ENCODE results near the gene YEATS2.
"Not testable (repeated sequence)": the region's sequence is repeated elsewhere in the genome, so short reads cannot be mapped to it uniquely, and the experiment has no call there.

Gene YEATS2

GRCh38 chr3:183718012-183718411, 20.4 kb downstream of the YEATS2 start:
- DNase-seq: no peak

DNA sequence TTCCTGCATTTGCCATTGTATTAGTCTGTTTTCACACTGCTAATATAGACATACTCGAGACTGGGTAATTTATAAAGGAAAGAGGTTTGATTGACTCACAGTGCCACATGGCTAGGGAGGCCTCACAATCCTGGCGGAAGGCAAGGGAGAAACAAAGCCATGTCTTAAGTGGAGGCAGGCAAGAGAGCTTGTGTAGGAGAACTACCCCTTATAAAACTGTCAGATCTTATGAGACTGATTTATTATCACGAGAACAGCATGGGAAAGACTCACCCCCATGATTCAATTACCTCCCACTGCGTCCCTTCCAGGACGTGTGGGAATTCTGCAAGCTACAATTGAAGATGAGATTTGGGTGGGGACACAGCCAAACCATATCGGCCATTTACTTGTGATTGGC, 27.8 kb downstream of the YEATS2 start:
- no peak for DNase-seq

GRCh38 chr3:183728204-183728603, 30.6 kb downstream of the YEATS2 start:
- DNase-seq: no peak

- DNase-seq: no peak
Measured at GRCh38 chr3:183730361-183730760, 32.8 kb downstream of the YEATS2 start.

- DNase-seq: no peak
Measured at GRCh38 chr3:183731611-183732010, 34.0 kb downstream of the YEATS2 start.

DNA sequence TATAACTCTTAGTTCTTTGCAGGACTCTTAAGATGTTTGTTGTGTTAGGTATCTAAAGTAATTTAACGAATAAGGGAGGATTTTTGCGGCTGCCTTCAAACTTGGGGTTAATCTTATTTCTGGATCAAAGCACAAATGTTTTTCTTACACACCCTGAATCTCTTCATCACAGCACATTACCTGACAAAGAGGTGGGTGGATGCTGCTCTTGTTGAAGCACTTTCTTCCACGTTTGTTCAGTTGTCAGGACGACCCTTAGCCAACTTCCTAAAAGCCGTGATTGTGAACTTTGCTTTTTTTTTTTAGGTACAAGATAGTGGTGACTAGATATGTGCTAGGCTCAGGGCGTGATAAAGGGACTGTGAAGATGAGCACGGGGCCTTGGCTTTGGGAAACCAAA, 36.0 kb downstream of the YEATS2 start:
- DNase-seq: no peak

DNA sequence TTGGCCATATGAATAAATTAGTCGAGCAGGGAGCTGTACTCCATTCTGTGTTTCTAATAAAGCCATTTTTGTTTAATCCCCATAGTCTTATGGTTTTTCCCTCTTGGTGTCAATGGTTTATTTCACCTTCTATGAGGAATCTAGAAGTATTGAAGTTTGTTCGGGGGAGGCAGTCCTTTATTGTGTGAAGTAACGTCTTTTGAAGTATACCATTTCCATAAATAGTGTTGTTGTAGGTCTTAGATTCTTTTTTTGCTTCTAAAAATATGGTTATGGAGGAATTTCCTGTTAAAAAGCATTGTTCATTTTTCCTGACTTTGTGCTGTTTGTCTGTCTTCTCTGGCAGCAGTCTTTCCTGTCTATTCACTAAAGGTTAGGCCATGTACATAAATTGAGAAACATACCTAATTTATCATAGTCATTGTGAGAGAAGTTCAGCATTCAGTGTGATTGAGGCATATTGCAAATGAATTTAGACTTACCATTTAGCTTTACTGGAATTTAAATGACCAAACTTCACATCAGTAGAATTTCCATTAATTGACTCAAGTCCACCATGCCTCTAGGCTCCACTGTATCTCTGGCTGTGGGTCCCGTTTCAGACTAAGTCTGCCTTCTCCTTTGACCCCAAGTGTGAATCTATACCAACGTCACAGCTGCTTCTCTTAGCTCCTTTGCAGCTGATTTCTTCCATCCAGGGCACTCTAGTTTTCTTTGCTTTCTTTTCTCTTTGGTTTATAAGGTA, 37.3 kb downstream of the YEATS2 start:
- DNase-seq: no peak

DNA sequence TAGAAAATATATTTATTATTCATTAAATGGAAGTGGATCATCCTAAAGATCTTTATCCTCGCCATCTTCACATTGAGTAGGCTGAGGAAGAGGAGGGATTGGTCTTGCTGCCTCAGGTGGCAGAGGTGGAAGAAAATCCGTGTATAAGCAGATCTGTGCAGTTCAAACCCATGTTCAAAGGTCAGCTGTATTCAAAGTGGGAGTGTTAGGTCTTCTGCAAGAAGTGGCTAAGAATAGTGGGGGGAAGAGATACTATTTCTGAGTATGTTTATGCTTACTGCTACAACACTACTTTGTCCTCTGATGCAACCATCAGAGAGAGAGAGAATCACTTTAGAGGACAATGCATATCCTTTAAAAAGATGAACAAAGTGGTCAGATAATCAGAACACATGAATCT, 39.5 kb downstream of the YEATS2 start:
- no peak for DNase-seq

DNA sequence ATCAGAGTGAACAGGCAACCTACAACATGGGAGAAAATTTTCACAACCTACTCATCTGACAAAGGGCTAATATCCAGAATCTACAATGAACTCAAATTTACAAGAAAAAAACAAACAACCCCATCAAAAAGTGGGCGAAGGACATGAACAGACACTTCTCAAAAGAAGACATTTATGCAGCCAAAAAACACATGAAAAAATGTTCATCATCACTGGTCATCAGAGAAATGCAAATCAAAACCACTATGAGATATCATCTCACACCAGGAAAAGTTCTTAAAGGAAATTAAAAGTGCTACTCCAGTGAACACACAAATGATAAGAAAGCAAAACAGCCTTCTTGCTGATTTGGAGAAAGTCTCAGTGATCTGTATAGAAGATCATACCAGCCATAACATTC, 42.6 kb downstream of the YEATS2 start:
- not testable (repeated sequence) for DNase-seq

- DNase-seq: no peak
Measured at GRCh38 chr3:183743231-183743630, 45.6 kb downstream of the YEATS2 start.

DNA sequence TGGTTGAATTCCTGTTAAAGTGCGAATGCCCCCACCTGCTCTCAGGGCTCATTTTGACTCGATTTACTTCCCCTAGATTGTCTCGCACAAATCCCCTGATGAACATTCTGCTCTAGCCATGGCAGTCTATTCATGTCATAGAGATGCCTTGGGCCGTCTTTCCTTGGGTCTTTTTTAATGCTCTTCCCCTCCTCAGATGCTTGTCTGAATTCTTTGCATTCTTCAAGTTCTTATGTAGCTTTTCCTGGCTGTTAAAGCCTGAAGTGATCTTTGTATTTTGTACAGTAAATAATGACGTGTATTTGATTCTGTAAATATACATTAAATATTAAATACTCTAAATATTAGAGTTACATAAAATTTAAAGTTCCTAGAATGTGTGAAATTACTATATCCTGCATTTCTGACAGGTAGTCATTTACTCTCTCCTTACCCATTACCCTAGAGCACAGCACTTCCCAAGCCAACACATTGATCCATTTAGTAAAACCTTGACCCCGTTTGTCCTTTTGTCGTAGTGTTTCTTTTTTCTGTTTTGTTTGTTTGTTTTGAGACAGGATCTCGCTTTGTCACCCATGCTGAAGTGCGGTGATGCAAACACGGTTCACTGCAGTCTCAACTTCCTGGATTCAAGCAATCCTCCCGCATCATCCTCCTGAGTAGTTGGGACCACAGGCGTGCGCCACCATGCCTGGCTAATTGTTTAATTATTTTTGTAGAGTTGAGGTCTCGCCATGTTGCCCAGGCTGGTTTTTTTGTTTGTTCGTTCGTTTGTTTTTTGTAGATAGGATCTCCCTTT, 47.9 kb downstream of the YEATS2 start:
- DNase-seq: no peak

GRCh38 chr3:183754052-183754451, 56.5 kb downstream of the YEATS2 start:
- no peak for DNase-seq

- DNase-seq: no peak
Measured at GRCh38 chr3:183762304-183762703, 64.7 kb downstream of the YEATS2 start.

GRCh38 chr3:183764847-183765731, 67.5 kb downstream of the YEATS2 start:
- DNase-seq: no peak

GRCh38 chr3:183766107-183766506, 68.5 kb downstream of the YEATS2 start:
- DNase-seq: no peak

- DNase-seq: peak; percentile 54
Measured at GRCh38 chr3:183766745-183767606, 69.4 kb downstream of the YEATS2 start.

DNA sequence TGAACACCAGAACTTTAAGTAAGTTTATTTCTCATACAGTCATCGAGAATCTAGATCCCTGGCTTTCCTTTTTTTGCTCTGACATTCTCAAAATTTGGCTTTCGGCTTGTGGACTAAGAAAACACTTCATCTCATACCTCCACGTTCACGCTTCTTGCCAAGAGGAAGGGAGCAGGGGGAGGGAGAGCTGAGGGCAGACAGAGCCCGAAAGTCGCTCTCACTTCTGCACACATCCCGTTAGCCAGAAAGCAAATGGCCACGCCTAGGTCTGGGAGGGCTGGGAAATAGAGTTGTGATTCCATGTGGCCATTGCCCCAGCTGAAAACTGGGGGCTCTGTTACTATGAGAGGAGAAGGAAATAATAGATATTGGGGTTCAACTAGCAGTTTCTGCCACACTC, 70.5 kb downstream of the YEATS2 start:
- DNase-seq: no peak

- no peak for DNase-seq
Measured at GRCh38 chr3:183769453-183769852, 71.9 kb downstream of the YEATS2 start.

DNA sequence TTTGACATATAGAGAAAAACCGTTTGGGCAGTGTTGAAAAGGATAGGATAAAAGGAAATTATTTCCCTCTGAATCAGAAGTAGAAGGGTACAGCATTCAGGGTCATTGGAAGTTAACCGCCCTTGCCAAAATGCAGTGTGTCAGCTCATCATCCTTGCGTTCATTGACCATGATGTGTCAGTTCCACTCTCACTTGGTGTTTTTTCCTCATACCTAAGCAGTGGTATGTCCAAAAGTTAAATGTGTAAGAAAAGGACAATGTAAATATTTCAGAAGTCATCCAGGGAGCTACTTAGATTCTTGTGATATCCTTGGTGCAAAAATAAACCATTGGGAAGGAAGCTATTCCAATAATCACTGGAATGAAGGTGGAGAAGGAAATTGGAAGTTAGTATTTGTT, 77.0 kb downstream of the YEATS2 start:
- no peak for DNase-seq

DNA sequence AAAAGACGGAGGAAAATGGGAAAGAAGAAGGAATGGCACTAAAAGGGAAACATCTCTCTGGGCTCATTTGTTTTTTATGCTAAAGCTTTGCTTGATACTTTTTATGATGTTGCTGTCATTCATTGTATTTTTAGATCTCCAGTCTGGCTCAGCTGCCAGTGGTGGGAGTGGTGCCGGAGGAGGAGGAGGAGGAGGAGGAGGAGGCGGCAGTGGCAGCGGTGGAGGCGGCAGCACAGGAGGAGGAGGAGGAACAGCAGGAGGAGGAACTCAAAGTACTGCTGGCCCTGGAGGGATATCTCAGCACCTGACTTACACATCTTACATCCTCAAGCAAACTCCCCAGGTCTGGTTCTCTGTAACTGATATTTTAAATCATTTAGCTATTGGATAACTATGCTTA, 78.2 kb downstream of the YEATS2 start:
- DNase-seq: no peak

- not testable (repeated sequence) for DNase-seq
Measured at GRCh38 chr3:183776451-183776850, 78.9 kb downstream of the YEATS2 start.

DNA sequence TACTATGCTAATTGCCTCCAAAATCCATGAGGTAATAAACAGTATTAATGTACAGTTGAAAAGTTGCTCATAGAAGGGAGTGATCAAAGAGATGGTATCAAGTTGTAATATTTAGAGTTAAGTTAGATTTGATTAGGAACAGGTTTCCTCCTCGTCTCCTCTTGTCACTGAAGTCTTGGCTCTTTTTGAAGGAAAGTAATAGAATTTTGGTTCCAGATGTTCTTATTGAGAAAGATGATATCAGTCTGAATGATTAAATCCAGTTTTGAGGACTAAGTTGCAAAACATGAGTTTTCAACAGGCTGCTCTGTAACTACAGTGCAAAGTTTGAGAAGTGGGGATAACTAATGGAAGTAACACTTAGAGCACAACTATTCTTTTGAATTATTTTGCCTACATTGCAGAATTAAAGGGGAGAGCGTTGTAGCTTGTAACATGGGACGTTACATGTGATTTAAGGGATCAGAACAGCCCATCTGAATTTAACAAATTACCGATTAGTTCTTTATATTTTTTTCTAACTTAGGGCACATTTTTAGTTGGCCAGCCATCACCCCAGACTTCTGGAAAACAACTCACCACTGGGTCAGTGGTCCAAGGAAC, 79.5 kb downstream of the YEATS2 start:
- DNase-seq: no peak

Measured in DMS79 treated with DMSO at 0.1 percent for 48 hours (cell line).